ENCODE measurements around the gene CHST8.
"Not testable (repeated sequence)": the region's sequence is repeated elsewhere in the genome, so short reads cannot be mapped to it uniquely, and the experiment has no call there.

Gene CHST8

GRCh38 chr19:33814181-33815165 is 192.7 kb downstream of the CHST8 start:
- DNase-seq, result no peak

- DNase-seq, result no peak
Measured at GRCh38 chr19:33815380-33816340, 193.9 kb downstream of the CHST8 start.

DNA sequence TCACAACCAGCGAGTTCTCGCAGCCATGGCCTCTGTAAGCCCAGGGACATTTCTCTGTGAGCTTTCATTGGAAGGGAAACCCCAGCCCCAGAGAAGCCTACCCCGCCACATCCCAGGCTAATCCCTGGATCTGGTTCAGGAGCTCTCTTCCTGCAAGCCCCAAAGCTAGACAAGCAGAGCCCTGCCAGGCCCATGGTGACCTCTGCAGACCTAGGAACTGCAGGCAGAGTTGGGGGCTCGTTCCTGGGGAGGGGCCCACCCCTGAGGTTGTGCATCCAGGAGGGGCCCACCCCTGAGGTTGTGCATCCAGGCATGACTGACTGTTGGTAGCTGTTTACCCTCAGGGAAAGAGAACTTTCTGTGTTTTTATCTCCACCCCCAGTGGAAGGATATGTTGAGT is 196.7 kb downstream of the CHST8 start:
- no peak for DNase-seq

DNA sequence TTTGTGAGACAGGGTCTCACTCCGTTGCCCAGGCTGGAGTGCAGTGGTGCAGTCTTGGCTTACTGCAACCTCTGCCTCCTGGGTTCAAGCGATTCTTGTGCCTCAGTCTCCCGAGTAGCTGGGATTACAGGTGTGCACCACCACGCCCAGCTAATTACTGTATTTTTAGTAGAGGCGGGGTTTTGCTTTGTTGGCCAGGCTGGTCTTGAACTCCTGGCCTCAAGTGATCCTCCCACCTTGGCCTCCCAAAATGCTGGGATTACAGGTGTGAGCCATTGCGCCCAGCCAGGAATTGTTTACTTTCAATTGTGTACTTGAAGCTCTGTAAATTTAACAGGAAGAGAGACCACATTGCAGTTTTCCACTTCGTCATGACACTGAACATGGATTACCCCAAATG is 197.3 kb downstream of the CHST8 start:
- DNase-seq, result not testable (repeated sequence)

GRCh38 chr19:33819506-33819879 is 197.7 kb downstream of the CHST8 start:
- no peak for DNase-seq

DNA sequence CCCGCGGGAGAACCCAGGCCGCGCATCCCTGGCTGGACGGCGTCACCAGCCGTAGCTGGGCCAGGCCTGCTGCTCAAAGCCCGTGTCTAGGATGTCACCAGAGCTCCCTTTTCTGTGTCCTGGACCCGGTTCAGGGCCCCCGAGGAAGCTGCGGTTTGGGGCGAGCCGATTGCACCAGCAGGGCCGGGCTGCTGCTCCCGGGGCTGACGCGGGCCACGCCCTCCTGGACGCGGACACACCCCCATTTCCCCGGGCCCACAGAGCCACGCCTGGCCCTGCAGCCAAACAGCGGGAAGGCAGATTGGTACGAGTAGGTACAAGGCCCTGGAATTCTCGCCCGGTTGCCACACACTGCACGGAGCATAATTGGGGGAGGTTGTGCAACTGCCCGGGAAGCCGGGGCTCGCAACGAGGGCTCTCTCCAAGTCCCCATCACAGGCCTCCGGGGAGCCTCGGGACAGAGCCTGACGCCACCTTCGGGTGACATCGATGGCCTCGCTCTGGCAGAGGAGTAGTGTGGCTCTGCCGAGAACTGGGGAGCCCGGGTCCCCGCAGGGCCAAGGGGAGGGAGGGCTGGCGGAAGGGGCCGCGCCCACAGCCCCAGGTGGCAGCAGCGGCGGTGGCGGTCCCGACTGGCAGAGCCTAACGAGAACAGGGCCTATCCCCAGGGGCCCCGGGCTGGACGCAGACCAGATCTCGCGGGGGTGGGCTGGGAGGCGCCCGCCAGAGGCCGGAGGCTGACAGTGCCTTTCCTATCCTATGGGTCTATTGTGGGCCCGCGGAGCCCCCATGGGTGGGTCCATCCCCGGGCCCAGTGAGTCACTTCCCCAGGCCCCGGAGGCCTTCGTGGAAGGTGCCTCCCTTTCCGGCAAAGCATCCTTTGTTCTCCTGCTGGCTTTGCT is 198.4 kb downstream of the CHST8 start:
- no peak for DNase-seq

DNA sequence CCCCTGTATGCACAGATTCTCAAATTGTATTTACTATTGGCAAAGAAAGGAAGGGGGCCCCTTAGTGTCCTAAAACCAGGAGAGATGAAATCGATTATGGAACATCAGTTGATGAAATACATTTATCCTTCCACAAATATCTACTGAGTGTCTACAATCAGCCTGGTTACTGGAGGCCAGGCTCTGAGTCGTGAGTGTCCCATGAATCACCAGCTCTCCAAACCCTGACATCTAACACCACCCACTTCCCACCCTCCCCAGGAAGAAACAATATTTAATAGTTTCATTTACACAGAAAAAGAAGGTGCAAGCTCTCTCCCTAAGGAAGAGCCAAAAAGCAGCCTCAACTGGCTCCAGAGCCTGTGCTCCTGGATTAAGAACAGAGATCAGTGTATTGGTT is 200.1 kb downstream of the CHST8 start:
- no peak for DNase-seq
